GM23338 (cell line): ENCODE data around the gene NLGN4X. TPM values are rescaled to one million over a fixed set of nuclear protein-coding genes. Genes with fewer than 3 reads are reported as not detected.

Experiments used
- CREB1 ChIP-seq: fragments of 250-450 bp; sonication (Bioruptor Pico); IDR thresholded peaks from 2 replicates; pipeline ENCODE4 v1.5.0; 2020; ENCODE audit warnings: low read depth, mild to moderate bottlenecking, moderate library complexity
- EZH2 ChIP-seq: fragments of 200-600 bp; sonication (generic); IDR thresholded peaks from one replicate; pipeline ENCODE4 v1.8.0; 2017; ENCODE audit warnings: antibody characterized with exemption, mild to moderate bottlenecking, low read depth; ENCODE audit not compliant: unreplicated experiment
- EZH2phosphoT487 ChIP-seq: fragments of 200-600 bp; sonication (generic); IDR thresholded peaks from one replicate; pipeline ENCODE4 v1.8.1; 2018; ENCODE audit warnings: antibody characterized with exemption; ENCODE audit not compliant: unreplicated experiment
- NANOG ChIP-seq: IDR thresholded peaks from 2 replicates; pipeline ENCODE4 v1.6.1; 2016; ENCODE audit warnings: antibody characterized with exemption, borderline replicate concordance
- POLR2AphosphoS5 ChIP-seq: IDR thresholded peaks from 2 replicates; pipeline ENCODE4 v1.6.1; 2016; ENCODE audit warnings: antibody characterized with exemption, low read depth
- ZNF114 ChIP-seq: fragments of 250-450 bp; sonication (Bioruptor Pico); IDR thresholded peaks from 2 replicates; pipeline ENCODE4 v1.5.0; 2020; ENCODE audit warnings: mild to moderate bottlenecking, moderate library complexity
- polyA plus RNA-seq: library from polyadenylated mRNA; unstranded; fragments of >200 nt; fragmentation: Nextera tagmentation; extraction: Ambion mirVana; gene quantifications from 2 replicates; pipeline ENCODE4 v1.2.1, GENCODE V29; 2016
- total RNA-seq: library from RNA; depleted of rRNA; stranded (reverse); fragments of >200 nt; shearing (Covaris generic); gene quantifications from 2 replicates; pipeline ENCODE4 v1.2.3, GENCODE V29; 2014
- TF ChIP-seq, protein P1 (sequence below): fragments of 250-450 bp; sonication (Bioruptor Pico); IDR thresholded peaks from 2 replicates; pipeline ENCODE4 v1.5.0; 2020; ENCODE audit warnings: mild to moderate bottlenecking, moderate library complexity
- TF ChIP-seq, protein P2 (sequence below): IDR thresholded peaks from one replicate; pipeline ENCODE4 v1.6.1; 2018; ENCODE audit warnings: antibody characterized with exemption; ENCODE audit not compliant: unreplicated experiment

The NLGN4X gene
- total and polyA plus RNA-seq, 2 experiments from 2014 or later, result 36.0 to 86.5 TPM

DNA sequence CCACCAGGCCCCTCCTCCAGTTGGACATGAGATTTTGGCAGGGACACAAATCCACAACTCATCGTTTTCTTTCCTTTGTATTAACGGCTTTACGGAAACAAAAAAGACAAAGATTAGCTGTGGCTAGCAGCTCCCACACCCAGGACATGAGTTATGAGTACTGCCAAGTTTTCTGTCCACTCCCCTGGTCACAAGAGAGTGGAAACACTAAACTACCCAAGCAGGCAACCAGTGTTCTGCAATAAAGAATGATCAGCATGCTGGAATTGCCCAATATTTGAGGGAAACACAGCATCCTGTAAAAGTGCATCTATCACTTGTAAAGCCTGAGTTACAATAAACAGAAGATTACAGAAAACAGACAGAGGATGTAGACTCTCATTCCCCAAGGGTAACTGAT, 358.4 kb downstream of the NLGN4X start (continued):
- TF ChIP-seq, protein P1, sequence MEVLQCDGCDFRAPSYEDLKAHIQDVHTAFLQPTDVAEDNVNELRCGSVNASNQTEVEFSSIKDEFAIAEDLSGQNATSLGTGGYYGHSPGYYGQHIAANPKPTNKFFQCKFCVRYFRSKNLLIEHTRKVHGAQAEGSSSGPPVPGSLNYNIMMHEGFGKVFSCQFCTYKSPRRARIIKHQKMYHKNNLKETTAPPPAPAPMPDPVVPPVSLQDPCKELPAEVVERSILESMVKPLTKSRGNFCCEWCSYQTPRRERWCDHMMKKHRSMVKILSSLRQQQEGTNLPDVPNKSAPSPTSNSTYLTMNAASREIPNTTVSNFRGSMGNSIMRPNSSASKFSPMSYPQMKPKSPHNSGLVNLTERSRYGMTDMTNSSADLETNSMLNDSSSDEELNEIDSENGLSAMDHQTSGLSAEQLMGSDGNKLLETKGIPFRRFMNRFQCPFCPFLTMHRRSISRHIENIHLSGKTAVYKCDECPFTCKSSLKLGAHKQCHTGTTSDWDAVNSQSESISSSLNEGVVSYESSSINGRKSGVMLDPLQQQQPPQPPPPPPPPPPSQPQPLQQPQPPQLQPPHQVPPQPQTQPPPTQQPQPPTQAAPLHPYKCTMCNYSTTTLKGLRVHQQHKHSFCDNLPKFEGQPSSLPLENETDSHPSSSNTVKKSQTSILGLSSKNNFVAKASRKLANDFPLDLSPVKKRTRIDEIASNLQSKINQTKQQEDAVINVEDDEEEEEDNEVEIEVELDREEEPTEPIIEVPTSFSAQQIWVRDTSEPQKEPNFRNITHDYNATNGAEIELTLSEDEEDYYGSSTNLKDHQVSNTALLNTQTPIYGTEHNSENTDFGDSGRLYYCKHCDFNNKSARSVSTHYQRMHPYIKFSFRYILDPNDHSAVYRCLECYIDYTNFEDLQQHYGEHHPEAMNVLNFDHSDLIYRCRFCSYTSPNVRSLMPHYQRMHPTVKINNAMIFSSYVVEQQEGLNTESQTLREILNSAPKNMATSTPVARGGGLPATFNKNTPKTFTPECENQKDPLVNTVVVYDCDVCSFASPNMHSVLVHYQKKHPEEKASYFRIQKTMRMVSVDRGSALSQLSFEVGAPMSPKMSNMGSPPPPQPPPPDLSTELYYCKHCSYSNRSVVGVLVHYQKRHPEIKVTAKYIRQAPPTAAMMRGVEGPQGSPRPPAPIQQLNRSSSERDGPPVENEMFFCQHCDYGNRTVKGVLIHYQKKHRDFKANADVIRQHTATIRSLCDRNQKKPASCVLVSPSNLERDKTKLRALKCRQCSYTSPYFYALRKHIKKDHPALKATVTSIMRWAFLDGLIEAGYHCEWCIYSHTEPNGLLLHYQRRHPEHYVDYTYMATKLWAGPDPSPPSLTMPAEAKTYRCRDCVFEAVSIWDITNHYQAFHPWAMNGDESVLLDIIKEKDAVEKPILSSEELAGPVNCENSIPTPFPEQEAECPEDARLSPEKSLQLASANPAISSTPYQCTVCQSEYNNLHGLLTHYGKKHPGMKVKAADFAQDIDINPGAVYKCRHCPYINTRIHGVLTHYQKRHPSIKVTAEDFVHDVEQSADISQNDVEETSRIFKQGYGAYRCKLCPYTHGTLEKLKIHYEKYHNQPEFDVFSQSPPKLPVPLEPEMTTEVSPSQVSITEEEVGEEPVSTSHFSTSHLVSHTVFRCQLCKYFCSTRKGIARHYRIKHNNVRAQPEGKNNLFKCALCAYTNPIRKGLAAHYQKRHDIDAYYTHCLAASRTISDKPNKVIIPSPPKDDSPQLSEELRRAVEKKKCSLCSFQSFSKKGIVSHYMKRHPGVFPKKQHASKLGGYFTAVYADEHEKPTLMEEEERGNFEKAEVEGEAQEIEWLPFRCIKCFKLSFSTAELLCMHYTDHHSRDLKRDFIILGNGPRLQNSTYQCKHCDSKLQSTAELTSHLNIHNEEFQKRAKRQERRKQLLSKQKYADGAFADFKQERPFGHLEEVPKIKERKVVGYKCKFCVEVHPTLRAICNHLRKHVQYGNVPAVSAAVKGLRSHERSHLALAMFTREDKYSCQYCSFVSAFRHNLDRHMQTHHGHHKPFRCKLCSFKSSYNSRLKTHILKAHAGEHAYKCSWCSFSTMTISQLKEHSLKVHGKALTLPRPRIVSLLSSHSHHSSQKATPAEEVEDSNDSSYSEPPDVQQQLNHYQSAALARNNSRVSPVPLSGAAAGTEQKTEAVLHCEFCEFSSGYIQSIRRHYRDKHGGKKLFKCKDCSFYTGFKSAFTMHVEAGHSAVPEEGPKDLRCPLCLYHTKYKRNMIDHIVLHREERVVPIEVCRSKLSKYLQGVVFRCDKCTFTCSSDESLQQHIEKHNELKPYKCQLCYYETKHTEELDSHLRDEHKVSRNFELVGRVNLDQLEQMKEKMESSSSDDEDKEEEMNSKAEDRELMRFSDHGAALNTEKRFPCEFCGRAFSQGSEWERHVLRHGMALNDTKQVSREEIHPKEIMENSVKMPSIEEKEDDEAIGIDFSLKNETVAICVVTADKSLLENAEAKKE (CRISPR knock-in tag), result no peak
- TF ChIP-seq CREB1 (CRISPR knock-in tag) (no peak), EZH2phosphoT487 (no peak), EZH2 (no peak), POLR2AphosphoS5 (no peak), ZNF114 (CRISPR knock-in tag) (no peak), NANOG (no peak)
- TF ChIP-seq, protein P2, sequence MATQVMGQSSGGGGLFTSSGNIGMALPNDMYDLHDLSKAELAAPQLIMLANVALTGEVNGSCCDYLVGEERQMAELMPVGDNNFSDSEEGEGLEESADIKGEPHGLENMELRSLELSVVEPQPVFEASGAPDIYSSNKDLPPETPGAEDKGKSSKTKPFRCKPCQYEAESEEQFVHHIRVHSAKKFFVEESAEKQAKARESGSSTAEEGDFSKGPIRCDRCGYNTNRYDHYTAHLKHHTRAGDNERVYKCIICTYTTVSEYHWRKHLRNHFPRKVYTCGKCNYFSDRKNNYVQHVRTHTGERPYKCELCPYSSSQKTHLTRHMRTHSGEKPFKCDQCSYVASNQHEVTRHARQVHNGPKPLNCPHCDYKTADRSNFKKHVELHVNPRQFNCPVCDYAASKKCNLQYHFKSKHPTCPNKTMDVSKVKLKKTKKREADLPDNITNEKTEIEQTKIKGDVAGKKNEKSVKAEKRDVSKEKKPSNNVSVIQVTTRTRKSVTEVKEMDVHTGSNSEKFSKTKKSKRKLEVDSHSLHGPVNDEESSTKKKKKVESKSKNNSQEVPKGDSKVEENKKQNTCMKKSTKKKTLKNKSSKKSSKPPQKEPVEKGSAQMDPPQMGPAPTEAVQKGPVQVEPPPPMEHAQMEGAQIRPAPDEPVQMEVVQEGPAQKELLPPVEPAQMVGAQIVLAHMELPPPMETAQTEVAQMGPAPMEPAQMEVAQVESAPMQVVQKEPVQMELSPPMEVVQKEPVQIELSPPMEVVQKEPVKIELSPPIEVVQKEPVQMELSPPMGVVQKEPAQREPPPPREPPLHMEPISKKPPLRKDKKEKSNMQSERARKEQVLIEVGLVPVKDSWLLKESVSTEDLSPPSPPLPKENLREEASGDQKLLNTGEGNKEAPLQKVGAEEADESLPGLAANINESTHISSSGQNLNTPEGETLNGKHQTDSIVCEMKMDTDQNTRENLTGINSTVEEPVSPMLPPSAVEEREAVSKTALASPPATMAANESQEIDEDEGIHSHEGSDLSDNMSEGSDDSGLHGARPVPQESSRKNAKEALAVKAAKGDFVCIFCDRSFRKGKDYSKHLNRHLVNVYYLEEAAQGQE, result no peak
